ENCODE results near the gene RAB40C. TPM values are rescaled to one million over a fixed set of nuclear protein-coding genes. Genes with fewer than 3 reads are reported as not detected.

The RAB40C gene
- total and polyA plus RNA-seq, 12 donors: 9.1 to 32.0 (median 12.3) TPM

- Histone ChIP-seq H3K36me3 (peaks cover 0 to 40% (median 0%) of the 10 kb centered on the region in 9 donors), H3K4me1 (peaks cover 0 to 16% (median 12%) of the 10 kb centered on the region in 9 donors), H3K9me3 (no peaks in the 10 kb centered on the region), H3K4me3 (peak overlapping the region in 5 of 10 donors; percentile 31 to 45 (median 39)), H3K27me3 (no peaks in the 10 kb centered on the region), H3K27ac (peak overlapping the region in 7 of 10 donors; percentile 22 to 77 (median 57))
- ATAC-seq: peak in 2 of 8 donors; percentile 0 to 1
- TF ChIP-seq, protein P1, sequence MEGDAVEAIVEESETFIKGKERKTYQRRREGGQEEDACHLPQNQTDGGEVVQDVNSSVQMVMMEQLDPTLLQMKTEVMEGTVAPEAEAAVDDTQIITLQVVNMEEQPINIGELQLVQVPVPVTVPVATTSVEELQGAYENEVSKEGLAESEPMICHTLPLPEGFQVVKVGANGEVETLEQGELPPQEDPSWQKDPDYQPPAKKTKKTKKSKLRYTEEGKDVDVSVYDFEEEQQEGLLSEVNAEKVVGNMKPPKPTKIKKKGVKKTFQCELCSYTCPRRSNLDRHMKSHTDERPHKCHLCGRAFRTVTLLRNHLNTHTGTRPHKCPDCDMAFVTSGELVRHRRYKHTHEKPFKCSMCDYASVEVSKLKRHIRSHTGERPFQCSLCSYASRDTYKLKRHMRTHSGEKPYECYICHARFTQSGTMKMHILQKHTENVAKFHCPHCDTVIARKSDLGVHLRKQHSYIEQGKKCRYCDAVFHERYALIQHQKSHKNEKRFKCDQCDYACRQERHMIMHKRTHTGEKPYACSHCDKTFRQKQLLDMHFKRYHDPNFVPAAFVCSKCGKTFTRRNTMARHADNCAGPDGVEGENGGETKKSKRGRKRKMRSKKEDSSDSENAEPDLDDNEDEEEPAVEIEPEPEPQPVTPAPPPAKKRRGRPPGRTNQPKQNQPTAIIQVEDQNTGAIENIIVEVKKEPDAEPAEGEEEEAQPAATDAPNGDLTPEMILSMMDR (IDR thresholded peaks at IDR 0.05): no peak
- intact Hi-C loops (cut with DNase I): loop anchor here in 7 of 10 donors (5.0 to 10.0 kb wide), 4 partner anchors 73 to 83 kb away; no protein-coding TSS in a partner anchor
- no peak for DNase-seq
- WGBS, 2 donors: 63 to 64% methylated on average over 6 of the region's 6 CpGs
These were observed 70.2 kb downstream of the RAB40C start for GRCh38 chr16:660132-660458.

- intact Hi-C loops (cut with DNase I): loop anchor here in 7 of 10 donors (5.0 to 10.0 kb wide), 4 partner anchors 73 to 83 kb away; no protein-coding TSS in a partner anchor
- DNase-seq (peak; percentile 87 to 89), ATAC-seq (peak; percentile 74 to 92 (median 86))
- Histone ChIP-seq H3K9me3 (no peaks in the 10 kb centered on the region), H3K36me3 (peaks cover 0 to 35% (median 0%) of the 10 kb centered on the region in 9 donors), H3K27me3 (no peaks in the 10 kb centered on the region), H3K27ac (peak overlapping the region in 9 of 10 donors; percentile 35 to 77 (median 64)), H3K4me3 (peak overlapping the region in 6 of 10 donors; percentile 31 to 45 (median 40)), H3K4me1 (peaks cover 0 to 16% (median 12%) of the 10 kb centered on the region in 9 donors)
- TF ChIP-seq, protein P1 (IDR thresholded peaks at IDR 0.05): peak; percentile 20 to 79 (median 63)
- 19% methylated on average over 31 to 37 of the region's 43 CpGs for WGBS, 2 donors
These were observed 70.8 kb downstream of the RAB40C start for GRCh38 chr16:660459-661183.

DNA sequence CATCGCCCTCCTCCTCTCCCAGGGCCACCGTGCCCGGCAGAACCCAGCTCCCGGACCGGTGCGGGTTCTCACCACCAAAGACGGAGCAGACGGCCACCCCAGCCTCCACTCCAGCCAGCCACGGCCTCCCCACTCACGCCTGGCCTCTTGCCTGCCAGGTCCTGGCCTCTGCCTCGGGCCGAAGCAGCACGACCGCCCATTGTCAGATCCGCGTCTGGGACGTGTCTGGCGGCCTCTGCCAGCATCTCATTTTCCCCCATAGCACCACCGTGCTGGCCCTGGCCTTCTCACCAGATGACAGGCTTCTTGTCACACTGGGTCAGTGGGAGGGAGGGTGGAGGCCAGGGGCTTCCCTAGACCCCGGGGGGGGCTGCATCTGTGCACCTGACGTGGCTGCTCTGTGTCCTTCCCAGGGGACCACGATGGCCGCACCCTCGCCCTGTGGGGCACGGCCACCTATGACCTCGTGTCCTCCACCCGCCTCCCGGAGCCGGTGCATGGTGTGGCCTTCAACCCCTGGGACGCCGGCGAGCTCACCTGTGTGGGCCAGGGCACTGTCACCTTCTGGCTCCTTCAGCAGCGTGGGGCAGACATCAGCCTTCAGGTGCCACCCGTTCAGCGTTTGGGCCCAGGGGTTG, 71.4 kb downstream of the RAB40C start:
- peaks cover 0 to 28% (median 0%) of the 10 kb centered on the region in 9 donors for H3K36me3 ChIP-seq
- no peaks in the 10 kb centered on the region for H3K9me3 ChIP-seq
- peaks cover 0 to 16% (median 12%) of the 10 kb centered on the region in 9 donors for H3K4me1 ChIP-seq
- TF ChIP-seq, protein P1 (IDR thresholded peaks at IDR 0.05): no peak
- intact Hi-C loops (cut with DNase I): loop anchor here in 7 of 10 donors (5.0 to 10.0 kb wide), 4 partner anchors 74 to 84 kb away; no protein-coding TSS in a partner anchor
- ATAC-seq: peak in 7 of 8 donors; percentile 0 to 24 (median 2)
- 59 to 60% methylated on average over 34 to 35 of the region's 35 CpGs for WGBS, 2 donors
- DNase-seq: no peak
- H3K27me3 ChIP-seq: no peaks in the 10 kb centered on the region
- H3K27ac ChIP-seq: peak overlapping the region in 8 of 10 donors; percentile 41 to 71 (median 56)
- peak overlapping the region in 1 of 10 donors; percentile 14 for H3K4me3 ChIP-seq

GRCh38 chr16:662095-662494, 72.2 kb downstream of the RAB40C start:
- WGBS, 2 donors: 94 to 96% methylated on average over 17 to 19 of the region's 19 CpGs
- Histone ChIP-seq H3K27ac (no peak overlapping the region), H3K4me3 (no peak overlapping the region), H3K9me3 (no peaks in the 10 kb centered on the region), H3K36me3 (peaks cover 0 to 21% (median 0%) of the 10 kb centered on the region in 9 donors), H3K27me3 (no peaks in the 10 kb centered on the region), H3K4me1 (peaks cover 0 to 16% (median 13%) of the 10 kb centered on the region in 9 donors)
- DNase-seq: no peak
- ATAC-seq: no peak
- TF ChIP-seq, protein P1 (IDR thresholded peaks at IDR 0.05): no peak
- intact Hi-C loops (cut with DNase I): loop anchor here in 7 of 10 donors (5.0 to 10.0 kb wide), 4 partner anchors 75 to 85 kb away; no protein-coding TSS in a partner anchor
